IMR-90 (cell line): ENCODE data around the gene TIMM44. TPM values are rescaled to one million over a fixed set of nuclear protein-coding genes. Genes with fewer than 3 reads are reported as not detected.

Experiments used
- ATAC-seq: fragments of 200-7000 bp; cut with Tn5 transposase; 2 replicates; pipeline ENCODE4 v1.9.1; 2020; ENCODE audit warnings: low read depth, mild to moderate bottlenecking, moderate library complexity
- BruUV-seq: library from RNA; stranded (reverse); fragments of 400-500 nt; replicated peaks from 2 replicates; lab custom pipeline; 2021; lab: Mats Ljungman, UMichigan
- CTCF ChIA-PET: fragments of 300-600 bp; formaldehyde crosslinking; extraction: SDS; loops from one replicate; lab custom pipeline; 2021; ENCODE audit warnings: antibody characterized with exemption; lab: Yijun Ruan, JAX
- POLR2A ChIA-PET: fragments of 300-600 bp; sonication (Branson Sonifier 250); formaldehyde crosslinking; loops from one replicate; lab custom pipeline; 2022; ENCODE audit warnings: antibody characterized with exemption; ENCODE audit not compliant: unreplicated experiment; lab: Charles Lee
- DNase-seq: peaks from one replicate; pipeline ENCODE4 v3.0.0; 2013
- H2AFZ ChIP-seq: replicated peaks from 2 replicates; pipeline ENCODE3; 2013; ENCODE audit warnings: low read length, mild to moderate bottlenecking; ENCODE audit not compliant: poor library complexity
- H2AK5ac ChIP-seq: 2 replicates; pipeline ENCODE4 v1.6.1; 2013; ENCODE audit warnings: low read depth, low read length, inconsistent platforms
- H2AK9ac ChIP-seq: replicated peaks from 2 replicates; pipeline ENCODE3; 2013; ENCODE audit warnings: mild to moderate bottlenecking, low read depth, low read length, moderate library complexity; ENCODE audit not compliant: poor library complexity
- H2BK120ac ChIP-seq: 2 replicates; pipeline ENCODE4 v1.6.1; 2013; ENCODE audit warnings: low read depth, low read length, inconsistent platforms
- H2BK15ac ChIP-seq: 3 replicates; pipeline ENCODE4 v1.6.1; 2013; ENCODE audit warnings: low read depth, low read length, inconsistent platforms
- H2BK20ac ChIP-seq: 2 replicates; pipeline ENCODE4 v1.6.1; 2013; ENCODE audit warnings: low read depth, mild to moderate bottlenecking, inconsistent platforms, low read length, moderate library complexity
- H2BK5ac ChIP-seq: 2 replicates; pipeline ENCODE4 v1.6.1; 2013; ENCODE audit warnings: mild to moderate bottlenecking, low read depth, low read length, inconsistent platforms; ENCODE audit not compliant: poor library complexity, severe bottlenecking
- H3K14ac ChIP-seq: replicated peaks from 2 replicates; pipeline ENCODE4 v1.6.1; 2013; ENCODE audit warnings: low read depth, low read length, inconsistent platforms
- H3K18ac ChIP-seq: 2 replicates; pipeline ENCODE4 v1.6.1; 2013; ENCODE audit warnings: low read depth, low read length, control low read depth
- H3K23ac ChIP-seq: 2 replicates; pipeline ENCODE4 v1.6.1; 2013; ENCODE audit warnings: low read depth, low read length, inconsistent platforms
- H3K27ac ChIP-seq: 2 replicates; pipeline ENCODE4 v1.5.1; 2013; ENCODE audit warnings: mild to moderate bottlenecking, control low read depth, low read length; ENCODE audit not compliant: insufficient read depth
- H3K27me3 ChIP-seq: 2 replicates; pipeline ENCODE4 v1.6.1; 2013; ENCODE audit warnings: low read length; ENCODE audit not compliant: control insufficient read depth, insufficient read depth
- H3K36me3 ChIP-seq: 2 replicates; pipeline ENCODE4 v1.6.1; 2013; ENCODE audit warnings: low read length, mixed read lengths; ENCODE audit not compliant: control insufficient read depth, insufficient read depth
- H3K4ac ChIP-seq: 2 replicates; pipeline ENCODE4 v1.6.1; 2013; ENCODE audit warnings: low read depth, low read length, inconsistent platforms
- H3K4me1 ChIP-seq: 2 replicates; pipeline ENCODE4 v1.6.1; 2013; ENCODE audit warnings: low read length, mixed read lengths; ENCODE audit not compliant: control insufficient read depth, insufficient read depth
- H3K4me2 ChIP-seq: 2 replicates; pipeline ENCODE4 v1.6.1; 2013; ENCODE audit warnings: low read depth, mild to moderate bottlenecking, control low read depth, low read length, moderate library complexity
- H3K4me3 ChIP-seq: 2 replicates; pipeline ENCODE4 v1.5.1; 2013; ENCODE audit warnings: low read depth, mild to moderate bottlenecking, control low read depth, low read length, moderate library complexity; ENCODE audit not compliant: insufficient read depth
- H3K56ac ChIP-seq: 2 replicates; pipeline ENCODE4 v1.6.1; 2013; ENCODE audit warnings: low read length, inconsistent platforms; ENCODE audit not compliant: insufficient read depth; ENCODE audit errors: extremely low read depth
- H3K79me1 ChIP-seq, 2 experiments: 2 replicates each; pipeline ENCODE4 v1.6.1; 2013; ENCODE audit warnings: low read length in 2 of 2, inconsistent platforms in 1 of 2, low read depth in 1 of 2
- H3K9ac ChIP-seq: 2 replicates; pipeline ENCODE4 v1.6.1; 2013; ENCODE audit warnings: low read depth, low read length, control low read depth
- H3K9me1 ChIP-seq: 2 replicates; pipeline ENCODE4 v1.6.1; 2013; ENCODE audit warnings: low read length, inconsistent platforms; ENCODE audit not compliant: insufficient read depth
- H3K9me3 ChIP-seq: 2 replicates; pipeline ENCODE4 v1.6.1; 2013; ENCODE audit warnings: low read length; ENCODE audit not compliant: control insufficient read depth, insufficient read depth
- H4K20me1 ChIP-seq: 2 replicates; pipeline ENCODE4 v1.6.1; 2013; ENCODE audit warnings: low read length, inconsistent platforms; ENCODE audit not compliant: insufficient read depth
- H4K5ac ChIP-seq: 2 replicates; pipeline ENCODE4 v1.6.1; 2013; ENCODE audit warnings: mild to moderate bottlenecking, low read depth, low read length, control low read depth
- H4K8ac ChIP-seq, 2 experiments: 2 replicates each; pipeline ENCODE4 v1.6.1; 2013; ENCODE audit warnings: low read depth in 2 of 2, low read length in 2 of 2, control low read depth in 1 of 2, inconsistent platforms in 1 of 2
- H4K91ac ChIP-seq: 2 replicates; pipeline ENCODE4 v1.6.1; 2013; ENCODE audit warnings: low read depth, low read length, inconsistent platforms; ENCODE audit not compliant: insufficient read depth
- CEBPB ChIP-seq: IDR thresholded peaks from 2 replicates; pipeline ENCODE4 v1.6.1; 2012; ENCODE audit warnings: low read depth, low read length, improper control_type of control experiment
- CHD1 ChIP-seq: IDR thresholded peaks from 2 replicates; pipeline ENCODE4 v1.6.1; 2012; ENCODE audit warnings: low read depth, low read length, improper control_type of control experiment
- FOS ChIP-seq: fragments of 150-350 bp; IDR thresholded peaks from 2 replicates; pipeline ENCODE4 v1.6.1; 2016; ENCODE audit warnings: low read depth, low read length
- MAFK ChIP-seq: IDR thresholded peaks from 2 replicates; pipeline ENCODE4 v1.6.1; 2012; ENCODE audit warnings: low read depth, low read length, improper control_type of control experiment
- MAZ ChIP-seq: IDR thresholded peaks from 2 replicates; pipeline ENCODE4 v1.6.1; 2012; ENCODE audit warnings: low read depth, mild to moderate bottlenecking, low read length, improper control_type of control experiment, moderate library complexity, borderline replicate concordance
- MXI1 ChIP-seq: IDR thresholded peaks from 2 replicates; pipeline ENCODE4 v1.6.1; 2012; ENCODE audit warnings: low read depth, mild to moderate bottlenecking, low read length, moderate library complexity, borderline replicate concordance
- NFE2L2 ChIP-seq: fragments of 150-350 bp; IDR thresholded peaks from 2 replicates; pipeline ENCODE4 v1.6.1; 2016; ENCODE audit warnings: low read depth, mild to moderate bottlenecking, low read length
- POLR2A ChIP-seq: IDR thresholded peaks from 2 replicates; pipeline ENCODE4 v1.6.1; 2012; ENCODE audit warnings: mild to moderate bottlenecking, low read depth, low read length
- RAD21 ChIP-seq: IDR thresholded peaks from 2 replicates; pipeline ENCODE4 v1.6.1; 2012; ENCODE audit warnings: low read length, improper control_type of control experiment
- RCOR1 ChIP-seq: IDR thresholded peaks from 2 replicates; pipeline ENCODE4 v1.6.1; 2012; ENCODE audit warnings: mild to moderate bottlenecking, low read length, improper control_type of control experiment; ENCODE audit not compliant: insufficient replicate concordance
- RFX5 ChIP-seq: IDR thresholded peaks from 2 replicates; pipeline ENCODE4 v1.8.0; 2012; ENCODE audit warnings: low read depth, mild to moderate bottlenecking, low read length, moderate library complexity
- SMC3 ChIP-seq: fragments of 150-350 bp; IDR thresholded peaks from 2 replicates; pipeline ENCODE4 v1.6.1; 2016; ENCODE audit warnings: low read depth, mild to moderate bottlenecking, antibody characterized with exemption, low read length, moderate library complexity
- USF2 ChIP-seq: fragments of 150-350 bp; IDR thresholded peaks from 2 replicates; pipeline ENCODE4 v1.6.1; 2017; ENCODE audit warnings: mild to moderate bottlenecking, antibody characterized with exemption, low read length, low read depth
- WGBS, 2 experiments: methylation state at CpG; one replicate each; pipeline versions ENCODE4 v1.1.5 to v1.1.7; 2013; ENCODE audit warnings: missing lambda C conversion rate in 2 of 2; ENCODE audit not compliant: insufficient read length in 1 of 2; ENCODE audit errors: extremely low coverage in 2 of 2; 5-methylcytosine and 5-hydroxymethylcytosine counted together
- dilution Hi-C: fragments of 300-500 bp; cut with HindIII; formaldehyde crosslinking; loops from one replicate; pipeline ENCODE4 v1.14.3; 2018; ENCODE audit warnings: low sequenced_read_pairs; ENCODE audit not compliant: unreplicated experiment
- in situ Hi-C: fragments of 300-500 bp; cut with MboI; formaldehyde crosslinking; loops from 3 replicates; pipeline ENCODE4 v1.14.3; 2019; ENCODE audit warnings: low sequenced_read_pairs, inconsistent platforms, mixed read lengths
- intact Hi-C: fragments of 100-400 bp; cut with micrococcal nuclease; formaldehyde crosslinking; loops from 2 replicates; pipeline ENCODE4 v1.10.0; 2022
- polyA plus RNA-seq, 3 experiments: library from polyadenylated mRNA; depleted of rRNA; stranded (reverse); fragments of >200 nt; gene quantifications; 2 replicates each; pipeline ENCODE4 v1.2.3, GENCODE V29; 2012; ENCODE audit warnings: low replicate concordance in 1 of 3
- total RNA-seq: library from RNA; depleted of rRNA; stranded (reverse); fragments of >200 nt; gene quantifications from 2 replicates; pipeline ENCODE4 v1.2.3, GENCODE V29; 2012
- TF ChIP-seq, protein P1 (sequence below): fragments of 150-350 bp; IDR thresholded peaks from 2 replicates; pipeline ENCODE4 v1.6.1; 2016; ENCODE audit warnings: low read depth, mild to moderate bottlenecking, low read length, moderate library complexity, borderline replicate concordance

TIMM44 gene
- total and polyA plus RNA-seq, 2 of the 4 experiments (the other 2 are of a cell fraction), result 37.6 to 52.3 TPM

DNA sequence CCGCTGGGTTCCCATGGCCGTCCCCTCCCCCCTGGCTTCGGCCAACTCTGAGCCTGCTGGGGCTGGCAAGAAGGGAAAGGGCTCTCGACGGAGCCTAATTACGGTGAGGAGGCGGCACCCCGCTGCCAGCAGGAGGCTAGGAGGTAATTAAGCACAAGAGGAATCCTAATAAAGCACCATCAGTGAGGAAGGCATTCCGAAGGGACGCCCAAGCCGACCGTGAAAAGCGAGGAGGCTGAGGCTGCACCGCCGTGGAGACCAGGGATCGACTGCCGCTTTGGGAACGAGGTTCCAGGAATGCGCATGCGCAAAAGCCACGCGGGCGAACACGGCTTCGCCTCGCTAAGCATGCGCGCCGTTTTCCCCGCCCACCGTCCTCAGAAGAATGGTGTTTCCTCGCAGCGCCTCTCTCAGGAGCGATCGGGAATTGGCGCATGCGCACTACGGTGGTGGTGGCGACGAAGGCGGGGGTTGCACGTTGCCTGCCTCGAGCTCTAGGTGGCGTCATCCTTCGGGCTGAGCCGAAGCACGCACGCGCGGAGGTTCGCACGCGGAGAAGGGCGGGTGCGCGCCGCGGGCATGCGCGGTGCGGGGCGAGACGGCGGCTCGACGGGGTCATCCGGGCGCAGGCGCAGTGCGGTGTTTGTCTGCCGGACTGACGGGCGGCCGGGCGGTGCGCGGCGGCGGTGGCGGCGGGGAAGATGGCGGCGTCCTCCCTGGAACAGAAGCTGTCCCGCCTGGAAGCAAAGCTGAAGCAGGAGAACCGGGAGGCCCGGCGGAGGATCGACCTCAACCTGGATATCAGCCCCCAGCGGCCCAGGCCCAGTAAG is 40.0 kb downstream of the TIMM44 start, which contains the start of gene MAP2K7 (continued):
- TF ChIP-seq FOS (peak; percentile 31; the same call in 1 of the 2 replicates), RCOR1 (no peak), CHD1 (no peak), POLR2A (peak; percentile 86)

GRCh38 chr19:7902796-7903243 is 40.6 kb downstream of the TIMM44 start:
- dilution Hi-C loops, result no loop called here
- intact Hi-C loops, result no loop called here
- no TSS peak for BruUV-seq
- no peak for TF ChIP-seq FOS
- no peak for TF ChIP-seq POLR2A
- TF ChIP-seq MAFK, result no peak
- TF ChIP-seq MAZ, result no peak
- TF ChIP-seq RAD21, result no peak
- TF ChIP-seq, protein P1, sequence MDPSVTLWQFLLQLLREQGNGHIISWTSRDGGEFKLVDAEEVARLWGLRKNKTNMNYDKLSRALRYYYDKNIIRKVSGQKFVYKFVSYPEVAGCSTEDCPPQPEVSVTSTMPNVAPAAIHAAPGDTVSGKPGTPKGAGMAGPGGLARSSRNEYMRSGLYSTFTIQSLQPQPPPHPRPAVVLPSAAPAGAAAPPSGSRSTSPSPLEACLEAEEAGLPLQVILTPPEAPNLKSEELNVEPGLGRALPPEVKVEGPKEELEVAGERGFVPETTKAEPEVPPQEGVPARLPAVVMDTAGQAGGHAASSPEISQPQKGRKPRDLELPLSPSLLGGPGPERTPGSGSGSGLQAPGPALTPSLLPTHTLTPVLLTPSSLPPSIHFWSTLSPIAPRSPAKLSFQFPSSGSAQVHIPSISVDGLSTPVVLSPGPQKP, result no peak
- TF ChIP-seq RFX5, result no peak
- TF ChIP-seq CHD1, result no peak
- TF ChIP-seq SMC3, result no peak
- TF ChIP-seq MXI1, result no peak
- no peak for TF ChIP-seq CEBPB
- TF ChIP-seq NFE2L2, result no peak
- no peak for TF ChIP-seq USF2

More at GRCh38 chr19:7902796-7903243, 40.6 kb downstream of the TIMM44 start:
- H3K23ac ChIP-seq, result peak overlapping the region; percentile 91; the same call in 1 of the 2 replicates
- peak overlapping the region; percentile 60 for H3K4me3 ChIP-seq
- WGBS, 2 experiments, result 28% methylated on average over 4 of the region's 20 CpGs; no CpG with 5 or more reads in 1 of the 2 experiments
- 0 out of 2 replicates have a peak overlapping the region, but pooled peaks have one; percentile 16 for H3K56ac ChIP-seq
- ChIA-PET POLR2A (interaction anchor here (1.6 kb wide), 1 partner anchor 17 kb away, joined by 5 read pairs; the partner anchor contains the start of gene SNAPC2), CTCF (interaction anchor here (1.0 to 1.6 kb wide), 3 partner anchors 10 to 34 kb away, joined by 5 to 7 read pairs (median 6); partner anchors contain the start of gene SNAPC2)
- peaks cover 14 to 40% of the 10 kb centered on the region in 2 experiments; a peak in 3 of 4 replicates for H3K79me1 ChIP-seq
- H2BK20ac ChIP-seq, result no peak overlapping the region
- H4K5ac ChIP-seq, result peak overlapping the region; percentile 75
- H3K4me2 ChIP-seq, result peak overlapping the region; percentile 72
- no peaks in the 10 kb centered on the region for H3K9me3 ChIP-seq
- peak overlapping the region; percentile 93 for H3K4ac ChIP-seq
- H4K20me1 ChIP-seq, result peaks cover 33% of the 10 kb centered on the region
- peak overlapping the region; percentile 99 for H3K14ac ChIP-seq
- no peak overlapping the region for H2BK15ac ChIP-seq
- DNase-seq, result no peak
- no peaks in the 10 kb centered on the region for H3K27me3 ChIP-seq
- H2AK9ac ChIP-seq, result peak overlapping the region; percentile 98
- H2BK120ac ChIP-seq, result 0 out of 2 replicates have a peak overlapping the region, but pooled peaks have one; percentile 46
- in situ Hi-C loops, result no loop called here
- H3K9ac ChIP-seq, result peak overlapping the region; percentile 93
- H3K4me1 ChIP-seq, result peaks cover 10% of the 10 kb centered on the region
- H2AFZ ChIP-seq, result peak overlapping the region; percentile 99
- H3K18ac ChIP-seq, result no peak overlapping the region
- peaks cover 20% of the 10 kb centered on the region for H3K36me3 ChIP-seq
- peak overlapping the region; percentile 94 for H4K91ac ChIP-seq
- H3K27ac ChIP-seq, result peak overlapping the region; percentile 91
- peaks cover 11% of the 10 kb centered on the region for H3K9me1 ChIP-seq
- H2BK5ac ChIP-seq, result peak overlapping the region; percentile 85
- ATAC-seq, result no peak
- H2AK5ac ChIP-seq, result peak overlapping the region; percentile 99
- H4K8ac ChIP-seq, result peak overlapping the region; percentile 72 to 95
